GM19238 (cell line): ENCODE data around the gene ANXA8L1.
"Not testable (repeated sequence)": the region's sequence is repeated elsewhere in the genome, so short reads cannot be mapped to it uniquely, and the experiment has no call there.

Source experiments
- DNase-seq: peaks from one replicate; pipeline ENCODE4 v3.0.0; 2011; ENCODE audit warnings: low spot score; ENCODE audit not compliant: insufficient read length

Gene ANXA8L1

GRCh38 chr10:46397767-46398166 lies 22.2 kb downstream of the ANXA8L1 start:
- DNase-seq = not testable (repeated sequence)

GRCh38 chr10:46398212-46398886 lies 22.8 kb downstream of the ANXA8L1 start:
- DNase-seq = not testable (repeated sequence)

GRCh38 chr10:46409556-46409955 lies 34.0 kb downstream of the ANXA8L1 start:
- DNase-seq = not testable (repeated sequence)

- DNase-seq = not testable (repeated sequence)
Observed at GRCh38 chr10:46411123-46411522, 35.5 kb downstream of the ANXA8L1 start.

- not testable (repeated sequence) for DNase-seq
Observed at GRCh38 chr10:46412665-46413064, 37.1 kb downstream of the ANXA8L1 start.

GRCh38 chr10:46415291-46415690 lies 39.7 kb downstream of the ANXA8L1 start:
- DNase-seq = not testable (repeated sequence)

GRCh38 chr10:46418283-46418682 lies 42.7 kb downstream of the ANXA8L1 start:
- not testable (repeated sequence) for DNase-seq

GRCh38 chr10:46419570-46420379 lies 44.2 kb downstream of the ANXA8L1 start:
- DNase-seq = not testable (repeated sequence)

- not testable (repeated sequence) for DNase-seq
Observed at GRCh38 chr10:46423550-46423949, 48.0 kb downstream of the ANXA8L1 start.

GRCh38 chr10:46440942-46441341 lies 65.4 kb downstream of the ANXA8L1 start:
- not testable (repeated sequence) for DNase-seq
